ENCODE measurements around the gene RPS5. TPM values are rescaled to one million over a fixed set of nuclear protein-coding genes. Genes with fewer than 3 reads are reported as not detected.
A peak's percentile ranks its signal among the peaks of the same experiment; 100 is the strongest.

Gene RPS5
- total RNA-seq, 1 experiment from 2014 or later, result 1,400 TPM

DNA sequence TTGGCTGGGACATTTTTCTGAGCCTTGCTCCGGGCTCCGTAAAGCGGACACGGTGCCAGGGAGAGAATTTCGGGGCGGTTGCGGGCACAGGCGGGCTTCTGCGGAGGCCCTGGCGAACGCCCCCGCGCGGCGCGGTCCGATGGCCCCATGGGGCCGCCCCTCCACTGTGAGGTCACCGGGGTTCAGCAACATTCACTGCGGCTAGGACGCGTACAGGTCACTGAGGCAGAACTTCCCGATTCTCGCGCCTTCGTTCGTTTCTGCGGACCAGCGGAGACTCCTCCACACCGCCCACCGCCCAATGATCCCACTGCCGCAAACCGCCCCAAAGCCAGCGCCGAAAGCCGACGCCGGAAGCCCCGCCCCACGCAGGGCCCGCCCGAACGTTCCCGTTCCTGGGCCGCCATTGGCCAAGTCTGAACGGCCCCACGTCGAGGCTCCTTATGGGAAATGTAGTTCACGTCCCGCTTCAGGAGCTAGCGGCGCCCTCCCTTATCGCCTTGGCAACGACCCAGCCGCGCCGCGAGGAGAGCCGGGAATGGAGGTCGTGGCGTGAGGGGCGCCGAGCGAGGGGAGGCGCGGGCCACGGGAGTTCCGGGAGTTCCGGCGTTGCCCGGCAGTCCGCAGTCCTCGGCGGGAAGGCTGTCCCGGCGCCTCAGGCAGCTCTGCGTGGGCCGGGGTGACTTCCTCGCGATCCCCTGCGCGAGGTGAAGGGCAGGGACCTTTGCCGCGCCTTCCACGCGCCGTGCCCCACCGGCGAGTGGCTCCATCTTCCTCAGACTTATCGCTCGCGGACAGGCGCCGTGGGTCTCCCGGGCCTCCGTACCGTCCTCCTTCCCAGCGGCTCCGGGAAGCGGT is 21.3 kb downstream of the RPS5 start, which contains the start of gene ZNF584:
TSS of gene ZNF584 (plus strand) at position 498 of the 858 bp plus-strand sequence. CDS start 499 bp downstream, outside the sequence.
- peaks cover 8 to 11% (median 9%) of the 10 kb centered on the region in 3 experiments; a peak in 6 of 7 replicates for H3K36me3 Mint-ChIP-seq (ENCODE audit: insufficient read depth in 1 of 3, low read depth in 3 of 3)
- H3K4me2 ChIP-seq (ENCODE audit: insufficient read depth, insufficient read length, low read length), result peak within 1 kb of the TSS; percentile 87
- H4K8ac ChIP-seq (replicated peaks; ENCODE audit: insufficient read length, low read depth, low read length), result no peak within 1 kb of the TSS
- WGBS (ENCODE audit: extremely low coverage, insufficient read length, low lambda C conversion rate), result no CpG with 5 or more reads among the region's 100 CpGs
- no peak within 1 kb of the TSS for H2AFZ ChIP-seq (ENCODE audit: low read length)
- peaks cover 10 to 13% of the 10 kb centered on the region in 2 experiments; a peak in 4 of 5 replicates for H3K9me3 Mint-ChIP-seq
- peaks cover 5% of the 10 kb centered on the region; the same call in 1 of the 2 replicates for H3K4me1 ChIP-seq (ENCODE audit: insufficient read depth, low read length)
- no peak within 1 kb of the TSS for H2BK15ac ChIP-seq (ENCODE audit: low read depth, low read length)
- H3K4ac ChIP-seq (ENCODE audit: low read depth, low read length), result no peak within 1 kb of the TSS
- H3K23me2 ChIP-seq (ENCODE audit: insufficient read length, low read depth, low read length, poor library complexity, severe bottlenecking), result peaks cover 15% of the 10 kb centered on the region
- H3K79me2 ChIP-seq (ENCODE audit: insufficient read depth, low read length), result no peaks in the 10 kb centered on the region
- H4K5ac ChIP-seq (ENCODE audit: insufficient read length, low read depth, low read length), result no peak within 1 kb of the TSS
- H4K91ac ChIP-seq (ENCODE audit: insufficient read length, low read depth, low read length), result no peak within 1 kb of the TSS
- H2BK120ac ChIP-seq (ENCODE audit: low read depth, low read length, poor library complexity, severe bottlenecking), result no peak within 1 kb of the TSS
- H4K20me1 ChIP-seq (ENCODE audit: control insufficient read depth, insufficient read depth, insufficient read length), result peaks cover 3% of the 10 kb centered on the region
- H3K4me1 Mint-ChIP-seq, result peaks cover 19 to 23% of the 10 kb centered on the region in 2 experiments
- no peaks in the 10 kb centered on the region for H3K79me1 ChIP-seq (ENCODE audit: insufficient read depth, low read depth, low read length, poor library complexity, severe bottlenecking)
- no peaks in the 10 kb centered on the region; the same call in 1 of the 2 replicates for H3K27me3 ChIP-seq (ENCODE audit: insufficient read depth, low read length)
- no peak within 1 kb of the TSS for H2BK20ac ChIP-seq (ENCODE audit: low read depth, low read length, poor library complexity, severe bottlenecking)
- H3K4me3 Mint-ChIP-seq, result peak within 1 kb of the TSS; percentile 87 to 94
- H3K27ac Mint-ChIP-seq, result peak within 1 kb of the TSS; percentile 70 to 96 (median 94); a peak in 4 of 7 replicates
- no peak within 1 kb of the TSS for H2BK5ac ChIP-seq (ENCODE audit: insufficient read length, low read length)
- H3K56ac ChIP-seq (ENCODE audit: insufficient read length, low read depth, low read length), result no peak within 1 kb of the TSS
- peak within 1 kb of the TSS; percentile 84 for H3K9ac ChIP-seq (ENCODE audit: extremely low read depth, insufficient read length, low read length)
- TF ChIP-seq, protein P1, sequence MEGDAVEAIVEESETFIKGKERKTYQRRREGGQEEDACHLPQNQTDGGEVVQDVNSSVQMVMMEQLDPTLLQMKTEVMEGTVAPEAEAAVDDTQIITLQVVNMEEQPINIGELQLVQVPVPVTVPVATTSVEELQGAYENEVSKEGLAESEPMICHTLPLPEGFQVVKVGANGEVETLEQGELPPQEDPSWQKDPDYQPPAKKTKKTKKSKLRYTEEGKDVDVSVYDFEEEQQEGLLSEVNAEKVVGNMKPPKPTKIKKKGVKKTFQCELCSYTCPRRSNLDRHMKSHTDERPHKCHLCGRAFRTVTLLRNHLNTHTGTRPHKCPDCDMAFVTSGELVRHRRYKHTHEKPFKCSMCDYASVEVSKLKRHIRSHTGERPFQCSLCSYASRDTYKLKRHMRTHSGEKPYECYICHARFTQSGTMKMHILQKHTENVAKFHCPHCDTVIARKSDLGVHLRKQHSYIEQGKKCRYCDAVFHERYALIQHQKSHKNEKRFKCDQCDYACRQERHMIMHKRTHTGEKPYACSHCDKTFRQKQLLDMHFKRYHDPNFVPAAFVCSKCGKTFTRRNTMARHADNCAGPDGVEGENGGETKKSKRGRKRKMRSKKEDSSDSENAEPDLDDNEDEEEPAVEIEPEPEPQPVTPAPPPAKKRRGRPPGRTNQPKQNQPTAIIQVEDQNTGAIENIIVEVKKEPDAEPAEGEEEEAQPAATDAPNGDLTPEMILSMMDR (conservative IDR thresholded peaks at IDR 0.05), result no peak
- peak; percentile 96 for DNase-seq
- H3K27me3 Mint-ChIP-seq (ENCODE audit: low read depth), result peaks cover 13% of the 10 kb centered on the region
- no peak within 1 kb of the TSS for H3K27ac ChIP-seq (ENCODE audit: insufficient read length, low read depth, low read length)
- peak within 1 kb of the TSS; percentile 75 for H3K14ac ChIP-seq (ENCODE audit: insufficient read depth, low read length)
- no peak within 1 kb of the TSS for H2BK12ac ChIP-seq (ENCODE audit: insufficient read length, low read depth, low read length)
- no peak within 1 kb of the TSS for H2AK5ac ChIP-seq (ENCODE audit: insufficient read length, low read length)
- H3T11ph ChIP-seq (ENCODE audit: low read length), result no peak within 1 kb of the TSS
- no peaks in the 10 kb centered on the region for H3K9me3 ChIP-seq (ENCODE audit: control insufficient read depth, low read depth, low read length)
- H3K23ac ChIP-seq (ENCODE audit: insufficient read length, low read depth, low read length), result no peak within 1 kb of the TSS
- peak within 1 kb of the TSS; percentile 52 for H3K18ac ChIP-seq (ENCODE audit: insufficient read length, low read depth, low read length)

Data from H9 (cell line).